Thoracic aorta (tissue), 2 donors: ENCODE measurements around the gene SORL1. TPM values are rescaled to one million over a fixed set of nuclear protein-coding genes. Genes with fewer than 3 reads are reported as not detected.

Experiments used
- ATAC-seq: fragments of 150-250 bp; one replicate; pipeline ENCODE4 v1.8.0; 2017; ENCODE audit warnings: low read depth; ENCODE audit not compliant: insufficient number of reproducible peaks, low FRiP score
- DNase-seq: peaks from one replicate; pipeline ENCODE4 v3.0.0-alpha.2; 2020; ENCODE audit warnings: low spot score
- H3K27ac ChIP-seq, 2 donors: fragments of 200-600 bp; sonication (generic); 1 replicate in 1 of 2; 2 replicates in 1 of 2; pipeline ENCODE4 v1.5.1; 2016; ENCODE audit warnings: mild to moderate bottlenecking in 2 of 2, moderate library complexity in 2 of 2
- H3K27me3 ChIP-seq: fragments of 200-600 bp; sonication (generic); replicated peaks from 2 replicates; pipeline ENCODE4 v1.6.0; 2016; ENCODE audit warnings: mild to moderate bottlenecking; ENCODE audit not compliant: insufficient read depth
- H3K36me3 ChIP-seq: fragments of 200-600 bp; sonication (generic); one replicate; pipeline ENCODE4 v1.5.1; 2016
- H3K4me1 ChIP-seq, 2 donors: fragments of 200-600 bp; sonication (generic); 1 replicate in 1 of 2; 2 replicates in 1 of 2; pipeline versions ENCODE4 v1.5.1 to v1.6.0; 2016; ENCODE audit warnings: low read depth in 2 of 2, mild to moderate bottlenecking in 1 of 2; ENCODE audit not compliant: control insufficient read depth in 1 of 2
- H3K4me3 ChIP-seq: fragments of 200-600 bp; sonication (generic); 2 replicates; pipeline ENCODE4 v1.5.1; 2016; ENCODE audit warnings: mild to moderate bottlenecking
- H3K9me3 ChIP-seq: fragments of 200-600 bp; sonication (generic); 2 replicates; pipeline ENCODE4 v1.5.1; 2016
- CTCF ChIP-seq: fragments of 200-600 bp; sonication (generic); IDR thresholded peaks from one replicate; pipeline ENCODE4 v1.5.1; 2019; ENCODE audit warnings: antibody characterized with exemption
- total RNA-seq, 2 donors: library from RNA; depleted of rRNA; stranded (reverse); fragments of >200 nt; gene quantifications; one replicate each; pipeline versions ENCODE4 v1.1.0 to v1.2.3, GENCODE V29; 2016

Gene SORL1
- total RNA-seq, 2 donors from 2014 or later = 26.9 to 33.0 TPM

- ATAC-seq = no peak
- no peaks in the 10 kb centered on the region for H3K4me1 ChIP-seq
- no peak for TF ChIP-seq CTCF
- H3K36me3 ChIP-seq = no peaks in the 10 kb centered on the region
- H3K4me3 ChIP-seq = no peak overlapping the region
- H3K9me3 ChIP-seq = no peaks in the 10 kb centered on the region
- no peak overlapping the region for H3K27ac ChIP-seq
- DNase-seq = no peak
- no peaks in the 10 kb centered on the region for H3K27me3 ChIP-seq
Observed at GRCh38 chr11:121552154-121552553, 100.0 kb downstream of the SORL1 start.

GRCh38 chr11:121552644-121553043 is 100.5 kb downstream of the SORL1 start:
- Histone ChIP-seq H3K4me3 (no peak overlapping the region), H3K27me3 (no peaks in the 10 kb centered on the region), H3K9me3 (no peaks in the 10 kb centered on the region), H3K27ac (no peak overlapping the region), H3K4me1 (no peaks in the 10 kb centered on the region), H3K36me3 (no peaks in the 10 kb centered on the region)
- ATAC-seq (no peak), DNase-seq (no peak)
- no peak for TF ChIP-seq CTCF

- no peak for ATAC-seq
- H3K9me3 ChIP-seq = no peaks in the 10 kb centered on the region
- H3K27ac ChIP-seq = no peak overlapping the region
- TF ChIP-seq CTCF = no peak
- no peaks in the 10 kb centered on the region for H3K36me3 ChIP-seq
- DNase-seq = no peak
- H3K27me3 ChIP-seq = no peaks in the 10 kb centered on the region
- H3K4me1 ChIP-seq = no peaks in the 10 kb centered on the region
- no peak overlapping the region for H3K4me3 ChIP-seq
Observed at GRCh38 chr11:121553389-121553788, 101.3 kb downstream of the SORL1 start.

- H3K27me3 ChIP-seq = no peaks in the 10 kb centered on the region
- no peak for TF ChIP-seq CTCF
- ATAC-seq (no peak), DNase-seq (no peak)
- no peaks in the 10 kb centered on the region for H3K4me1 ChIP-seq
- H3K36me3 ChIP-seq = no peaks in the 10 kb centered on the region
- H3K27ac ChIP-seq = no peak overlapping the region
- no peaks in the 10 kb centered on the region for H3K9me3 ChIP-seq
- no peak overlapping the region for H3K4me3 ChIP-seq
Observed at GRCh38 chr11:121553806-121554205, 101.7 kb downstream of the SORL1 start.

GRCh38 chr11:121554552-121554951 is 102.4 kb downstream of the SORL1 start:
- DNase-seq (no peak), ATAC-seq (no peak)
- no peak overlapping the region for H3K27ac ChIP-seq
- H3K27me3 ChIP-seq = no peaks in the 10 kb centered on the region
- no peaks in the 10 kb centered on the region for H3K4me1 ChIP-seq
- TF ChIP-seq CTCF = no peak
- H3K36me3 ChIP-seq = no peaks in the 10 kb centered on the region
- H3K4me3 ChIP-seq = no peak overlapping the region
- H3K9me3 ChIP-seq = no peaks in the 10 kb centered on the region
